HTR-8/SVneo (cell line): ENCODE results near the gene CACNB2.

ENCODE experiments used
- DNase-seq: peaks from one replicate; pipeline ENCODE4 v3.0.0; 2011; ENCODE audit warnings: low spot score, mixed read lengths; ENCODE audit not compliant: insufficient read length
- FAIRE-seq: peaks from 2 replicates; lab custom pipeline; 2011; peaks lifted over from hg19 to GRCh38; lab: Jason Lieb, UNC

CACNB2 gene

GRCh38 chr10:18369859-18370473 is 229.7 kb downstream of the CACNB2 start:
- DNase-seq (no peak), FAIRE-seq (no peak)

GRCh38 chr10:18376650-18377049 is 236.4 kb downstream of the CACNB2 start:
- FAIRE-seq = no peak
- DNase-seq = no peak

DNA sequence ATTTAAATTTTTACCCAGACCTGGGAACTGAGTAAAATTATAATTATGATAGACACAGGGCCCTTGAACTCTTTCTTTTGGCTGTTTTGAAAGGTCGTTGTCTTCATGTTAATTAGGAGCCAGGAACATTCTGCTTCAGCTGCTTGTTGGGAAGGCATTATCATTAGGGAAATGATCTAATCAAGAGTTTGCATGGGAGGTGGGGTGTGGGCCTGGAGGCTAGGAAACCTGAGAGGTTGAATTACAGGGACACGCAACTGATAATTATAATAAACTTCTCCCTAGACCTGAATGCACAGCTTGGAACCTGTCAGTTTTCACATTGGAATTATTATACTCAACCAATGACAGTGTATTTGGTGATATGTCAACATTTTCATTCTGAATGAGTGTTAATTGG is 237.7 kb downstream of the CACNB2 start:
- DNase-seq (no peak), FAIRE-seq (no peak)

- FAIRE-seq (no peak), DNase-seq (no peak)
Measured at GRCh38 chr10:18378766-18379165, 238.5 kb downstream of the CACNB2 start.

DNA sequence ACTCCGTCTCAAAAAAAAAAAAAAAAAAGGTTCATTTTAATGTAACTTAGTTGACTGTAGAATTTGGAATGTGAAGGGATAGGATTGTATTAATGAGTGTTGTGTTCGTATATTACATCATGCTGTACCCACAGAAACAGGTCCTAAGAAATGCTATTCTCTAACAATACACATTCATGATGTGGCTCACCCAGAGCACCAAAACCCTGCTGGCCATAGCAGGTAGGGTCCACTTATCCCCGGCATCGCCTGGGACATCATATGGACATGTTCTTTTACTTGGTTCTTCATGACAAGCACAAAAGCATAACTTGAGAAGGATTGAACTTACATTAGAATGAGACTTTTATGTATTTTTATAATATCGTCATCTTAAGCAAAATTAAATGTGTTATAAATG is 241.5 kb downstream of the CACNB2 start:
- FAIRE-seq (no peak), DNase-seq (no peak)

DNA sequence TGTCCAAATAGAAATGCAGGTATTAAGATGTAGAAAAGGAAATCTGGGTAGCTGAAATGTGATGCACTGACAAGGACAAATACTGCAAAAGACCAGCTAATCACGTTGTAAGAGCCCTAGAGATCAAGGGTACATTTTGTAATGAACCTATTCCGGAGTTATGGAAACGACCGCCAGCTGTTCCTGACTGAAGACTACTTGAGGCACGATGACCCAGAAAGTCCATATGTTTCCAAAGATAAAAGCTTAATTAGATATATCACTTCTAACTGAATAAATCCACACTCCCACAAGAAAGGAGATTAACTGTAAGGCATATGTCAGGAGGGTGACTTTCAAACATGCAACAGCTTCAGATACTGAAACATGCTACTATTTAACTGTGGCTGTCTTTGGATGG is 257.7 kb downstream of the CACNB2 start:
- FAIRE-seq (no peak), DNase-seq (no peak)

DNA sequence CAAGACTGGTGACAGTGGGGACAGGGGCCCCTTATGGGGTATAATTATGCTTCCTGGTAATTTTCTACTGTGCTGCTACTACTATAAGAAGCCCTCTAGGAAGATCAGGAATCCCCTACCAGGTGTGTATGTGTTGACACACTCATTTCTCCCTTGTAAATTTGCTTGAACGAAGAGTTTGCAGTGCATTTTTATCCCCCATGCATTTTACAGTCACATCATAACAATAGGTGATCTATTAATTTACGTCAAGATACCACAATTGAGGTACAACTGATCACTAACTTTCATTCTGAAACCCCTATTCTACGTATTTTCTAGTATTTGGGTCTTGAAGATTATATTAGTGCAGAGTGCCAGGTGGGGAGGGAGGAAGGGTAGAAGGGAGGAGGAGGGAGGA is 258.9 kb downstream of the CACNB2 start:
- DNase-seq = no peak
- FAIRE-seq = no peak

GRCh38 chr10:18400201-18400905 is 260.1 kb downstream of the CACNB2 start:
- no peak for DNase-seq
- FAIRE-seq = no peak

- FAIRE-seq (no peak), DNase-seq (no peak)
Measured at GRCh38 chr10:18400906-18401245, 260.7 kb downstream of the CACNB2 start.

- DNase-seq (no peak), FAIRE-seq (no peak)
Measured at GRCh38 chr10:18401416-18402195, 261.4 kb downstream of the CACNB2 start.

DNA sequence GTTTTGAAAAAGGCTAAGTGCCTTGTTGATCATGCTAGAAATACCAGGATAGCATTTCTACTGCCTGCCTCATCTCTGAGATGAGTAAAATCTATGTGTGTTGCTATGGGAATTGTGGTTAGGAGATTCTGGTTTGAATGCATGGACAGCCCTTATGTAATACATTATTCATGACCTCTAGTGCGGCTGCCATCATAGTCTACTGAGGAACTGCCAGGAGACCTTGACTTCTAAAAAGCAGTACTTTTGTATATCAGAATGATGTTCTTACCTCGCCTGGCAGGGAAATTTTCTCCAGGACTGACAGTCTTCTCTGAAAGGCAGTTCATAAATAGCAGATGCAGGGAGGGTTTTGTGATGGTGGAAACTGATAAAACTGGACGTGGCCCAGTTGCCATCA is 262.6 kb downstream of the CACNB2 start:
- FAIRE-seq = no peak
- DNase-seq = no peak

- FAIRE-seq = no peak
- no peak for DNase-seq
Measured at GRCh38 chr10:18404530-18404929, 264.3 kb downstream of the CACNB2 start.

DNA sequence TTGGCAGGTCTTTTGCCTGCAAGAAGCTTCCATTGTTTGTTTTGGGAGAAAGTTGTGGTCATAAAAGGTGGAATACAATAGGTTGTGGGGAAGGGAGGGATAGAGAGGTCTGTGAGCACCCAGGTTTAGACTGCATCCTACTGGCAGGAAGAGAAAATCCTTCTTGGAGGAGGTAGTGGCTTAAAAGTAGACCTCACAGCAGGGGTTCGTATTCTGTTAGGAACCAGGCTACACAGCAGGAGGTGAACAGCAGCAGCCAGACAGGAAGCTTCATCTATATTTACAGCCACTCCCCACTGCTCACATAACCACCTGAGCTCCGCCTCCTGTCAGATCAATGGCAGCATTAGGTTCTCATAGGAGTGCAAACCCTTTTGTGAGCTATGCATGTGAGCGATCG is 265.9 kb downstream of the CACNB2 start:
- DNase-seq (no peak), FAIRE-seq (no peak)

DNA sequence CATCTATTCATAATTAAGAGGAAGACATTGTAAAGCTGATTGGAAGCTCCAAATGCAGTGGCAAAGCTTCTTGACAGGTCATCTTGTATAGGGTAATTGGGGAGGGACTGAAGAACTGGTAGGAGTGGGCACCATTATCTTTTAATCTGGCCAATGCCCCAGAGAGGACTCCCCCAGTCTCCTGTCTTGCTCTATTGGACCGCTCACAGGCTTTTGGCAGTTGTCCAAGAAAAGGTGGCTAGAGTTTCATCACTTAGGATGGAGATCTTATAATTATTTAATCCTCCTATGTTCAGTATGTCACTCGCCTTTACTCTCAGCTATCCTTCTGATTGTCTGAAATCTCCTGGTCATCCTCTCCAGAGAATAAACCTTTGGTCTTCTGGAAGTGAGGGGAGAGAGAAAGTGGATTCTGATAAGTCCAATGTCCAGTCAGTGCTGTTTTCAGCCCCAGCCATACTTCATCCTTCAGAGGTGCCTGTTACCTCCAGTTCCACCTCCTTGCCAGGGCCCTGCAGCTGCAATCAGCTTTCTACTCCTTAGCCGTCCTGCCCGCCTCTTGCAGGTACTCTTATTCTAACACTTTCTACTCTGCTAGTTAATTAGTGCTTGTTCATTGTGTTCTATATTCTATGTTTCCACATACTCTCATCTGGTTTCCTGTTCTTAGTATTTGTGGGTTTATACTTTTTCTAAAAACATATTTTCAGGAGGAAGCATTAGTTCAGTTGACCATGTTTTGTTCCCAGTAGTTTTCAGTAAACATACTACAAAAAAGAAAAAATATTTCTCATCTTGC is 269.6 kb downstream of the CACNB2 start:
- FAIRE-seq (no peak), DNase-seq (no peak)

GRCh38 chr10:18414061-18414460 is 273.8 kb downstream of the CACNB2 start:
- DNase-seq (no peak), FAIRE-seq (no peak)

DNA sequence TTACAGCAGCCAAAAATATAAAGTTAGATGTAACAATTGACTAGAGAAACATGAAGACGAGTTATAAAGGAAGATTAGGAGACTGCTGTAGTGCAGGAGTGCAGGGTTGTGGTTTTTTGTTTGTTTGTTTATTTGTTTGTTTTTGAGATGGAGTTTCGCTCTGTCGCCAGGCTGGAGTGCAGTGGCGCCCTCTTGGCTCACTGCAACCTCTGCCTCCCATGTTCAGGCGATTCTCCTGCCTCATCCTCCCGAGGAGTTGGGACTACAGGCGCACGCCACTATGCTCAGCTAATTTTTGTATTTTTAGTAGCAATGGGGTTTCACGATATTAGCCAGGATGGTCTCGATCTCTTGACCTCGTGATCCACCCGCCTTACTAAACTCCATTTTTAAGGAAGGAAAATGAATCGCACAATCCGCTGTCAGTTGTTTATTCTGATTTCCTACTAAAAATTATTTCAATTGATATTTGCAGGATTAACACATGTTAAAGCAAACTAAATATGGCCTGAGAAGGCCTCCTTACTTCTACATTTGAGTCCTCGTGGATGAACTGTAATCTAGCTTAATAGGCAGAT is 277.8 kb downstream of the CACNB2 start:
- DNase-seq = no peak
- FAIRE-seq = no peak

DNA sequence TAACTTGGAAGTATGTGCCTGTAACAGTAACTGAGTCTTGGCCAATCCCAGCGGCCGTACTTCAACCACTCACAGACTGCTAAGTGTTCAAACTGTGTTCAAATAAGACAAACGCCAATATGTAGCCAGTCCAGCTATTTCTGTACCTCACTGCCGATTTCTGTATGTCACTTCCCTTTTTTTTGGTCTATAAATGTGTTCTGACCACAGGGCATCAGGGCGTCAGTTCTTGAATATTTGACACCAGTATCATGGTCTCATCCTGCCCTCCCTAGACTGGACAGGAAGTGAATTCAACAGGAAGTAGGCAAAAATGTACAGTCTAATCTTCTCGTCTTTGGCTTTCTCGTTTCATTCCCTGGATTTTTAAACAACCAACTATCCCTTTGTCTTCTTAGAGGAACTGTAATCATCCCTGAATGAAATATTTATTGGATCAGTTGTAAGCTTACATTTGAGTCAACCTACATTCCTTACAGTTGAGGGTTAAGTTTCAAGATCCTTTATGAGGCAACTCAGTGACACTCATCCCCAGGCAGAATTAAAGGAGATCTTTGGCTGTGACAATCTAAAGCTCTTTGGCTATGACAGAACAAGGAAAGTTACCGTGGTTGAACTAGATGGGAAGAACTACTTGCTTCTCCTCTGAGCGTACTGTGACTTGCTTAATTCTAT is 278.5 kb downstream of the CACNB2 start:
- no peak for FAIRE-seq
- no peak for DNase-seq

DNA sequence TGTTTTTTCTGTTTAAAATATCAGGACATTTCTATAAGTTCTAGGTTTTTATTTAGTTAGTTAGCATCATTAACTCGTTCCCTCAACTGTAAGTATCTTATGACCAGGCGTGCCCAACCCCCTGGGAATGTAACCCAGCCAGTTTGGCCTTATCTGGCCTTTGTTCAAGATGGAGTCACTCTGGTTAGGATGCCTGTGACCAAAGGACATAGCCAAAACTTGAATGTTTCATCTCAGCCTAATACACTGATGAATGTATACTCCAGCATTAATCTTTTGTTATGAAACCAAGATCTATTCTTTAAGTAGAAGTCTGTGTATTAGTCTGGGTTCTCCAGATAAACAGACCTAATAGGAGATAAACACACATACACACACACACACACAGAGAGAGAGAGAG is 279.7 kb downstream of the CACNB2 start:
- DNase-seq = no peak
- no peak for FAIRE-seq

- FAIRE-seq (no peak), DNase-seq (no peak)
Measured at GRCh38 chr10:18421726-18422293, 281.6 kb downstream of the CACNB2 start.
